GM21528 (cell line): Measurements from ENCODE around the gene C2CD5.

Experiments used
- ATAC-seq: cut with Tn5 transposase; IDR thresholded peaks from one replicate; pipeline ENCODE4 v1.9.1; 2021; ENCODE audit warnings: mild to moderate bottlenecking, moderate library complexity; ENCODE audit not compliant: unreplicated experiment, low FRiP score

The C2CD5 gene

DNA sequence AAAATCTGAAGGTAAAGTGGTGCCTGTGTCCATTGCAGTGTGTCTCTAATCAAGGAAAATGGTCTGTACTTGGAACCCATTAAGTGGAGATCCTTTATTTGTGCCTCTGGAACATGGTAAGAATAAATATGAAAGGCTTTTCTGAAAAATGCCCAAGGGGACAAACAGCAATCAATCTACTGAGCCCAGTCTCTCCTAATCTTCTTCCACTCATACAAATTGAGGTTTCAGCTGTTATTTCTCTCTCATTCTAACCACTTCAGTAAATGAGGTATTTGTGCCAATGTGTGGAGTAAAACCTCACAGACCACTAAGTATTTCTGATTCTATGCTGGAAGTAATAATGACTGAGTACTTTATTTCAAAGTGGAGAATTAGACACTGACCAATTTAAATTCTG is 127.5 kb downstream of the C2CD5 start:
- no peak for ATAC-seq

- no peak for ATAC-seq
These were observed 128.7 kb downstream of the C2CD5 start for GRCh38 chr12:22415342-22416309.

DNA sequence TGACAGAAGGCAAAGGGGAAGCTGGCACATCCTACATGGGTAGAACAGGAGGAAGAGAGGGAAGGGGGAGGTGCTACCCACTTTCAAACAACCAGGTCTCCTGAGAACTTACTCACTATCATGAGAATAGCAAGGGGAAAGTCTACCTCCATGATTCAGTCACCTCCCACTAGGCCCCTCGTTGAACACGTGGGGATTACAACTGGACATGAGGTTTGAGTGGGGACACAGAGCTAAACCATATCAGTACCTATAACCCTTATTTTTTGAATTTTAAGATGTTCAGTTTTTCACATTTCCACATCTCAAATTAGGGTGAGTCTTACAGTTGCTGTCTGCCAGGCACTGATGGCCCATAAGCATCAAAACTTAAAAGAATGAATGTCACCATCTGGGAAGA is 129.6 kb downstream of the C2CD5 start:
- ATAC-seq: no peak

DNA sequence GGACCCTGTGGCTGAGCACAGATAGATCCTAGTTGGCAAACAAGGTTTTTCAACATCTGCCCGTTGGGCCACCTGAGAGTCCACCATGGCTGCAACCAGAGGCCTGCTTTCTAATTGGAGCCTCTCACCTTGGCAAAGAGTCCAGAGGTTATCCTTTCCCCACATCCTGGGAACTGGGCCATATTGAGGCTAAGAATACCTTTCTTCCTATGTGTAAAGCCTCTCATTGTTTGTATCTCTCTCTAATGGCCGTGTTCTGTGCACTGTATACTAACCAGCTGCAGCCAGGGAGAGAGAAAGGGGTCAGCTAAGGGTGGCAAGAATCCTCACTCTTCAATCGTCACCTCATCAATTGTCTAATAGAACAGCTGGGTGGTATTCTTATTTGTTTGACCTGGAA is 130.8 kb downstream of the C2CD5 start:
- ATAC-seq: no peak

GRCh38 chr12:22412581-22412980 is 131.8 kb downstream of the C2CD5 start:
- ATAC-seq: no peak

GRCh38 chr12:22410486-22410885 is 133.9 kb downstream of the C2CD5 start:
- ATAC-seq: no peak

DNA sequence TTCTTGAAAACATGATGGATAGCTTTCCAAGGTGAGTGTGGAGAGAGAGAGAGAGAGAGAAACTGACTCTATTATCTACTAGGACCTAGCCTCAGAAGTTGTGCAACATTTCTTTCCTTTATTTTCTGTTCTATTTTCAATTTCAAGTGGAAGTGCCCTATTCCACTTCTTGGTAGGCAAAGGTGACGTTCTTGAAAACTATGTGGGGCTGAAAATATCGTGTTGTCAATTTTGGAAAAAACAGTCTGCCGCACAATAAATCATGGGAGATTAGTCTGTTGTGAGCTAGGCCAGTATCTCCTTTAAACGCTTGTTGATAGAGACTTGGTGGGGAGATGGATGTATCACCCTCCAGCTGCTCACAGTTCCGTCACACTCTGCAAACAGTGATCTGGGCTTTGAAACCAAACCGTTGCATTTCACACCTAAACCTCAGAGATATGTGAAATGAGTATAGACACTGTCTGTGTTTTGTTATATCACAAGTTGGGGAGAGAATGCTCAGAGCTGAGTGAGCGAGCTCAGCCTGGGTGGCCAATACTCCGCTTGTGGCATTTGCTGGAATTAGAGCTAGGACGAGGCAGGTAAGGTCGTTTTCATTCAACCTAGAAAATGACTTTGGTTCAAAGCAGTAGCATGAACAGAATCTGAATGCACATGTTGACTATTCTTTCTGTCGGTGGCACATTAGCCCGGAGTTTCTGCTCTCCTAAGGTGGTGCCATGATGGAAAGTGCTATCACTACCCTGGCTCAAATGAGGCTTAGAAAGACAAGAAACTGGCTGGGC is 134.8 kb downstream of the C2CD5 start:
- peak; percentile 93 for ATAC-seq

GRCh38 chr12:22408610-22409376 is 135.5 kb downstream of the C2CD5 start:
- no peak for ATAC-seq

DNA sequence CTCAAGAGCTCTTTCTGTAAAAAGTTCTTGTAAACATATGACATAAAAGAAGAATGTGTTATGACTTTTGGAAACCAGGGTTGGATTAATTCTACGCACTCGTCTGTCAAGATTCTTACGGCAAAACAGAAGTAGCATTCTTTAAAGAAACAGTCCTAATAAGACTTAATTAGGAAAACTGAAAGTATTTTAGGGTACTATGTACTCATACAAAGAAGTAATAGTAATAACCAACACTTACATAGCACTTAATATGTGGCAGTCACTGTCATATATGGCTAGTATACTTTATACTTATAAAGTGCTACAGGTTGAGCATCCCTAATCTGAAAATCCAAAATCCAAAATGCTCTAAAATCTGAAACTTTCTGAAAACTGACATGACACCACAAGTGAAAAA is 136.9 kb downstream of the C2CD5 start:
- no peak for ATAC-seq

- ATAC-seq: no peak
These were observed 137.7 kb downstream of the C2CD5 start for GRCh38 chr12:22406627-22407026.

GRCh38 chr12:22399464-22400180 is 144.7 kb downstream of the C2CD5 start:
- no peak for ATAC-seq
